HG02610 (cell line): ENCODE data around the gene SEC22A.

ENCODE experiments used
- ATAC-seq: cut with Tn5 transposase; IDR thresholded peaks from one replicate; pipeline ENCODE4 v1.9.1; 2021; ENCODE audit warnings: mild to moderate bottlenecking, moderate library complexity; ENCODE audit not compliant: unreplicated experiment

Gene SEC22A

GRCh38 chr3:123301331-123302184 is 99.8 kb downstream of the SEC22A start:
- no peak for ATAC-seq

DNA sequence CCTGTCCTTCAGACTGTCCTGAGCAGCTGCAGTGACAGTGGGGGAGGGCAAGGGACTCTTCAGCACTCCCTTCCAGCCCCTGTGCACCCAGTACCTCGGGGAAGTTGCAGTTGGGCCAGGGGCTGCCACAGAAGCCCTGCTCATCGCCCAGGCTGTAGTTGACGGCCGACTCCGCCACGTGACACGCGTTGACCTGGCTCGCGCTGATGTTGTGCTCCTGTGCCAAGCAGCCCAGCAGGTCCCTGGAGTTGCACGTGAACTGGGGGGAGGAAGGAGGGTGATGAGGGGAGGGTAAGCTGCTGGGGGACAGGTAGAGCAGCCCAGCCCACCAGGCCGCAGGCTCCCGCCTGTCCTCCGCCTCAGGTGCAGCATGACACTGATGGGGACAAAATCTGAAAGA is 101.2 kb downstream of the SEC22A start:
- ATAC-seq, result no peak

DNA sequence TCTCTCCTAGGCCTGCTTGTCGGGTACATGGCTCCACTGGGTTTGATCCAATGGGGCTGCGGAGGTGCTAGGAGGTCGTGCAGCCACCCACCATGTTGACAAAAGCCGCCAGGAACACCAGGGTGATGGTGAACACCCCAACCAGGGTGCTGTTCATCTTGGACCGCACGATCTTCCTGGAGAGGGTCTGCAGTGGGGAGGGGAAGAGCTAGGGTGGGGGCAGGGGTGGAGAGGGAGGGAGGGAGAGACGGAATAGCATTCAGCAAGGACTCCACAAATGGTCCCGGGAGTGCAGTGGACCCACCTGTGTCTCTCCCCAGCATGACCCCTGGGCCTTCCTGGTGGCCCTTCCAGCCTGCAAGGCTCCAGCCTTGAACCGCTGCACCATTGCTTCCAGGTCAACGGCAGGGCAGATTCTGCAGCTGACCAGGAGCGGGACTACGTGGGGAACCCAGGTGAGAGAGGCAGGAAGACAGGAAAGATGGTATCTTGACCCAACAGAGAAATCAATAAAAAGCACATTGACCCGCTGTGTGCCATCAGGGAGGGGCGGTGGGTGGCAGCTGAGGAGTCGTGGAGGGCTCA is 102.3 kb downstream of the SEC22A start:
- ATAC-seq, result no peak

DNA sequence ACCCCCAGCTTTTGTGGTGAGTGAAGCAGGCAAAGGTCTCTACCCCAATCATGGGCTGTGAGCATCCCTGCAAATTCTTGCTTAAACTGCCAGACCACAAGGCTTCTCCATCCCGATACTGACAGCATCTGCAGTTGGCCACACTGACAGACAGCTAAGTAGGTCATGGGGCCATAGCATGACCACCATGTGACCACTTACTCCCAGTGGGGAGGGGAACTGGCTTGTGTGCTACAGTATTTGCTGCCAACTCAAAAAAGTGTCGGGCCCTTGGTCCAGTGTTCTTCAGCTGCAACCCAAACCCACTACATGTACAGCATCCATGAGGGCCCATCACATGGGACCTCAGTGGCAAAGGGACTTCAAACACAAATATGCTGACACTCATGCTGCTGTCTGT is 103.4 kb downstream of the SEC22A start:
- no peak for ATAC-seq

GRCh38 chr3:123307064-123307463 is 105.3 kb downstream of the SEC22A start:
- no peak for ATAC-seq

- no peak for ATAC-seq
Measured at GRCh38 chr3:123310186-123310585, 108.4 kb downstream of the SEC22A start.

- ATAC-seq, result no peak
Measured at GRCh38 chr3:123310741-123311140, 109.0 kb downstream of the SEC22A start.

DNA sequence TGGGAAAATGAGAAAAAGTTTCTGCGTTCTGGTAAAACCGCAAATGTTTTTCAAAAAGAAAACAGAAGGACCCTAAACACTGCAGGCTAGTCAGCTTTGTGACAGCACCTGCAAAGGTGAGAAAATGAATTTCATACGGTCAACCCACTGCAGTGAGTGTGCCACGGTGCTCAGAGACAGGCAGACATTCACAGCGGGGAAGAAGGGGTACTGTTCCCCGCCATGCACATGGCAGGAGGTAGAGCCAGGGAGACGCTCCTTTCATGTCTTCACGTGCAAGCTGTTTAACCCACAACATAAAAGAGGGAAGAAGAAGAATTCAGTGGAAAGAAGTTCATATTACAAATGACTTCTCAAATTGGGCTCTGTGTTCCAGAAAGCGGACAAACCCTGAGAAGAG is 109.5 kb downstream of the SEC22A start:
- ATAC-seq, result no peak

GRCh38 chr3:123312331-123313265 is 110.9 kb downstream of the SEC22A start:
- ATAC-seq, result no peak

GRCh38 chr3:123313889-123314288 is 112.1 kb downstream of the SEC22A start:
- ATAC-seq, result no peak

DNA sequence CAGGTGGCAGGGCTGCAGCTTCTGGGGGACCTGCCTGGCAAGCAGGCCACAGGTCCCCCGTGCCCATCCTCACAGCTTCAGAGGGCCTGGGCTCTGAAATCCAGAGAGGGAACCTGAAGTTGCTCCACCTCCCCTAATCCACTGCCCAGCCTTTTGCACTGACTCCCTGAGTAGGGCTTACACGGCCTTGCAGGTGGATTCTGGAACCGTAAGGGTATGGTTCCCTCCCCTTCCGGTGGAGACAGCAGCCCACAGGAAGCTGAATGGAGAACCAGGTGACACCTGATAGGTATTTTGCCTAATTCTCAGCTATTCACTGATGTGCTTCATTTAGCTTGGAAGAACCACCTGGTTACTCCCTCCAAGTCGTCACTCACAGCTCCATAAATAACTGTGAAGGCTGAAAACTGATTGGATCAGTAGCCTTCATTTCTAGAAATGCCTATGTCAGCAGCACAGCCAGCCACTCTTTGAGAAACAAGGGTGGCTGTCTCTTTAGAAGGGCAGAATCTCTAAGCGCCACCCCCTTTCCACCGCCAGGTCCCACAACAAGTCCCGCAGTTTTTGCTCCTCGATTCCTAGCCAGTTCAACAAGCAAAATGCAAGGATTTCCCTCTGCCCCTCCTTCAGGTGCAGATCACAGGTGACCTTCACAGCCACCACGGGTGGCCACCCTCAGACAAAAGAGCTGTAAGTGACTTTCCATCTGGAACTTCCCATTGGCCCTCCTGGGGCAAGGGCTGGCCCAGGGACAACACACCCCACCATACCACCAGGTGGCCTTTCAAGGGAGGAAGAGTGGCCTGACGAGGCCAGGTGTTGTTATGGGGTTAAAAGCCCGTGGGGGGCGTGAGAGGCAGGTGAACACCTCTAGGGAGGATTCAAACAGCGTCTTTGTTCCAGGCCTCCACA is 112.9 kb downstream of the SEC22A start:
- no peak for ATAC-seq

GRCh38 chr3:123315271-123315595 is 113.5 kb downstream of the SEC22A start:
- ATAC-seq, result no peak

GRCh38 chr3:123317716-123318115 is 116.0 kb downstream of the SEC22A start:
- no peak for ATAC-seq

- ATAC-seq, result no peak
Measured at GRCh38 chr3:123318374-123318773, 116.6 kb downstream of the SEC22A start.

DNA sequence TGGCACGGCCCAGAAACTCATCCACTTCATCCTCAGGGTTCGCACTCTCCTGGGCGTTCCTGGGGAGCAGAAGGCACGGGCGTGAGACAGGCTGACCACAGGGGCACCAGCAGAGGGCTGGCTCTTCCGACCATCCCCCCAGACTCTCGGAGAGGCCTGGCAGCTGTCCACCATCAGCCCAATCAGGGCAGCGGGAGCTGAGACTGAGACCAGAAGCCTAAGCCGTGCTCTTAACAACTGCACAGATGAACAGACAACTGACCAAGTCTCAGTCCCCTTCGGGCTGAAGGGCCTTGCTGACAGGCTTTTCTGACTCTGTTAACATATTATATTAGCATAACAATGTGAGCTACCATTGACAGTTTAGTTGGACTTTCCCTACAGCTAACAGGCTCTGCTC is 118.0 kb downstream of the SEC22A start:
- no peak for ATAC-seq

DNA sequence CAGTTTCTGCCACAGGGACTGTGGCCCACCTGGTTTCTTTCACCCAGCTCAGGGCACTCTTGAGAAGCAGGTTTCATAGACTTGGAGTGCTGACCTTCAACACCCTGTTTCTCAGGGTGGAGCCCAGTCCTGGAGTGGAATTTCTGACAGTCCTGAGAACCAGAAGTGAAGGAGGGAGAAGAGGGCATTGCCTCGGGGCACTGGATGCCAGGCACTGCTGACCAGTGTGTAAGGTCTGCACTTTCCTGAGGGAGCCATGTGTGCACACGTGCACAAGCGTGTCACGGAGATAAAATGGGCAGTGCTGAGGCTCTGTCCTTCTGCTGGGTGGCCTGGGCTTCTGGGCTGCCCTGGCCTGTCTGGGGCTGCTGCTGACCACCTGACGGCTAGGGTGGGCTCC is 118.5 kb downstream of the SEC22A start:
- no peak for ATAC-seq

- no peak for ATAC-seq
Measured at GRCh38 chr3:123321806-123322205, 120.1 kb downstream of the SEC22A start.

DNA sequence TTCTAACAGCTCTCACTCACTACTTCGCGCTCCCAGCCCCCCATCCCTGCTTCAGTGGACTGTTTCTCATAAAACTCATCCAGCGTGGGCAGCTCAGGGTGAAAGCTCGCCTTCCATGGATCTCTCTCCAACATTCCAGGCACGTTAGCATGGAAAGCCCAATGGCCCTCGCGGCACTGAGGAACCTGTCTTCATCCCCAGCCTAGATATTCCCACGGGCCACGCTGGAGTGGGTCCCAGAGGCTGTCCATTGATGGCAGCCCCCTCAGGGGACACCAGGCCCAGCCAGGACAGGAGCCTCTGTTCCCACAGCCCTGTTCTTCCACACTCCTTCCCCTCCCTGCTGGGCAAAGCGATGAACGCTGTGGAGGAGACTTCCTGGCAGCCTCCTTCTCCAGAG is 121.1 kb downstream of the SEC22A start:
- ATAC-seq, result no peak
